ENCODE results near the gene NSMF. TPM values are rescaled to one million over a fixed set of nuclear protein-coding genes. Genes with fewer than 3 reads are reported as not detected.

The NSMF gene
- total and polyA plus RNA-seq, 2 of the 8 experiments (the other 6 are each of a cell fraction or from before 2014, with no cell fraction given): 56.7 to 65.1 TPM

- H3K23ac ChIP-seq (ENCODE audit: insufficient read length): no peak overlapping the region
- H3K27ac ChIP-seq (ENCODE audit: low read depth, low read length): no peak overlapping the region
- H4K5ac ChIP-seq (ENCODE audit: insufficient read length, low read depth, low read length): no peak overlapping the region
- no peak overlapping the region for H3K9ac ChIP-seq (replicated peaks in 1 of 4; ENCODE audit: extremely low read depth in 1 of 4, low read depth in 3 of 4, low read length in 3 of 4)
- no peaks in the 10 kb centered on the region for H3K27me3 ChIP-seq (replicated peaks in 1 of 4; ENCODE audit: control insufficient read depth in 3 of 4, extremely low read depth in 1 of 4, insufficient read depth in 3 of 4, low read length in 3 of 4)
- peaks cover 0 to 33% of the 10 kb centered on the region in 2 experiments; a peak in 1 of 4 replicates for H3K9me3 ChIP-seq (ENCODE audit: insufficient read depth in 2 of 2, low read depth in 1 of 2, low read length in 1 of 2)
- no peak overlapping the region for H3K18ac ChIP-seq (ENCODE audit: extremely low read depth, low read length)
- WGBS, 2 experiments (ENCODE audit: extremely low coverage in 1 of 2, insufficient coverage in 1 of 2, insufficient read length in 1 of 2, insufficient replicate concordance in 2 of 2, low coverage in 1 of 2, low lambda C conversion rate in 2 of 2, missing lambda C conversion rate in 1 of 2): 93% methylated on average over 23 of the region's 36 CpGs; no CpG with 5 or more reads in 1 of the 2 experiments
- no peak overlapping the region for H2AFZ ChIP-seq (ENCODE audit: low read length)
- no peak overlapping the region for H3K4ac ChIP-seq (replicated peaks; ENCODE audit: insufficient read length, low read depth, low read length)
- no peak overlapping the region for H2BK120ac ChIP-seq (replicated peaks; ENCODE audit: low read depth, low read length)
- no peak overlapping the region for H2BK5ac ChIP-seq (ENCODE audit: low read depth, low read length)
- no peaks in the 10 kb centered on the region for H3K79me2 ChIP-seq (ENCODE audit: control insufficient read depth in 1 of 2, insufficient read depth in 2 of 2, low read length in 2 of 2)
- no peaks in the 10 kb centered on the region for H3K36me3 ChIP-seq (ENCODE audit: control insufficient read depth in 2 of 4, insufficient read depth in 4 of 4, low read length in 3 of 4)
- FAIRE-seq: no peak
- no peak overlapping the region for H3K4me2 ChIP-seq (ENCODE audit: insufficient read depth in 1 of 2, low read depth in 2 of 2, low read length in 2 of 2)
- H2BK15ac ChIP-seq (ENCODE audit: low read length): no peak overlapping the region
- peaks cover 0 to 4% of the 10 kb centered on the region in 2 experiments for H4K20me1 ChIP-seq (replicated peaks in 1 of 2; ENCODE audit: control insufficient read depth in 1 of 2, insufficient read depth in 2 of 2, low read length in 2 of 2)
- no peak overlapping the region for H3K14ac ChIP-seq (ENCODE audit: insufficient read length)
- H3K23me2 ChIP-seq (ENCODE audit: low read depth, low read length): no peaks in the 10 kb centered on the region; the same call in 1 of the 2 replicates
- ChIA-PET POLR2A (ENCODE audit: partially characterized antibody) (no interaction called here), CTCF (ENCODE audit: partially characterized antibody) (interaction anchor here (1.0 to 1.1 kb wide), 2 partner anchors 9 to 598 kb away, joined by 3 read pairs; no protein-coding TSS in a partner anchor)
- TF ChIP-seq MAX (IDR thresholded peaks at IDR 0.05) (no peak), NRF1 (IDR thresholded peaks at IDR 0.05; ENCODE audit: low read depth, low read length) (no peak), PHF8 (conservative IDR thresholded peaks at IDR 0.05; ENCODE audit: low read depth, low read length) (no peak), SIX5 (IDR thresholded peaks at IDR 0.05; ENCODE audit: low read depth, low read length) (no peak), SP4 (IDR thresholded peaks at IDR 0.05; ENCODE audit: low read length) (no peak), HDAC2 (IDR thresholded peaks at IDR 0.05; ENCODE audit: borderline replicate concordance in 1 of 2, low read depth in 2 of 2, low read length in 2 of 2) (no peak), YY1 (IDR thresholded peaks at IDR 0.05; ENCODE audit: low read depth, low read length) (no peak), FOSL1 (IDR thresholded peaks at IDR 0.05; ENCODE audit: insufficient read depth, low read depth, low read length) (no peak), EZH2 (IDR thresholded peaks at IDR 0.05; ENCODE audit: low read depth, low read length, severe bottlenecking) (no peak), SIRT6 (IDR thresholded peaks at IDR 0.05; ENCODE audit: low read length) (no peak), CTBP2 (IDR thresholded peaks at IDR 0.05; ENCODE audit: borderline replicate concordance, insufficient read depth, insufficient read length, low read length) (no peak)
- no peak for DNase-seq (ENCODE audit: low read depth in 1 of 2, low spot score in 2 of 2)
- no peak overlapping the region for H4K91ac ChIP-seq (replicated peaks; ENCODE audit: insufficient read length, low read length)
- no peaks in the 10 kb centered on the region for H3K4me1 ChIP-seq (replicated peaks in 1 of 4; ENCODE audit: control insufficient read depth in 3 of 4, insufficient read depth in 4 of 4, low read length in 3 of 4)
- no peak overlapping the region for H4K8ac ChIP-seq (ENCODE audit: extremely low read depth, insufficient read depth, low read length)
- H2BK12ac ChIP-seq (ENCODE audit: low read depth, low read length): no peak overlapping the region
- H2AK5ac ChIP-seq (ENCODE audit: low read depth, low read length): no peak overlapping the region
- H3K79me1 ChIP-seq (ENCODE audit: low read depth, low read length): no peaks in the 10 kb centered on the region
- no peak overlapping the region for H3K4me3 ChIP-seq (ENCODE audit: extremely low read depth in 1 of 4, insufficient read depth in 2 of 4, low read depth in 3 of 4, low read length in 4 of 4)
- no peak overlapping the region for H3K56ac ChIP-seq (replicated peaks; ENCODE audit: insufficient read length, low read depth, low read length)
- H2BK20ac ChIP-seq (ENCODE audit: low read length): no peak overlapping the region
These were observed 43.1 kb upstream of the NSMF start for GRCh38 chr9:137502008-137502911.

Measured in H1 (cell line).